ENCODE measurements around the gene RNF126.
"Not testable (repeated sequence)": the region's sequence is repeated elsewhere in the genome, so short reads cannot be mapped to it uniquely, and the experiment has no call there.

Gene RNF126

GRCh38 chr19:685454-685931, 22.5 kb upstream of the RNF126 start:
- DNase-seq, result no peak

GRCh38 chr19:682678-683320, 19.8 kb upstream of the RNF126 start:
- no peak for DNase-seq

GRCh38 chr19:681029-682019, 18.3 kb upstream of the RNF126 start:
- peak; percentile 78 to 91 (median 83) for DNase-seq

- DNase-seq, result peak; percentile 98 to 100 (median 100)
Measured at GRCh38 chr19:680287-681028, 17.4 kb upstream of the RNF126 start.

GRCh38 chr19:679418-680286, 16.6 kb upstream of the RNF126 start:
- DNase-seq, result peak in 2 of 3 experiments; percentile 76 to 81

GRCh38 chr19:678791-679388, 15.9 kb upstream of the RNF126 start:
- no peak for DNase-seq

GRCh38 chr19:677601-678436, 14.8 kb upstream of the RNF126 start:
- DNase-seq, result peak in 2 of 3 experiments; percentile 54 to 70

- DNase-seq, result peak in 1 of 3 experiments; percentile 68
Measured at GRCh38 chr19:677201-677600, 14.2 kb upstream of the RNF126 start.

- no peak for DNase-seq
Measured at GRCh38 chr19:676339-677105, 13.5 kb upstream of the RNF126 start, which contains the start of gene FSTL3. TSS of gene FSTL3 (plus strand) at chr19:676392. CDS start at chr19:676424, 32 bp downstream.

GRCh38 chr19:676007-676338, 13.0 kb upstream of the RNF126 start:
- DNase-seq, result no peak

- no peak for DNase-seq
Measured at GRCh38 chr19:674282-675151, 11.5 kb upstream of the RNF126 start.

- no peak for DNase-seq
Measured at GRCh38 chr19:670609-671075, 7.6 kb upstream of the RNF126 start.

GRCh38 chr19:668675-669434, 5.8 kb upstream of the RNF126 start:
- not testable (repeated sequence) for DNase-seq

GRCh38 chr19:666985-667573, 4.1 kb upstream of the RNF126 start:
- DNase-seq, result not testable (repeated sequence)

- DNase-seq, result peak; percentile 89 to 95 (median 91)
Measured at GRCh38 chr19:664913-665443, 2.0 kb upstream of the RNF126 start.

GRCh38 chr19:663682-664117, 686 bp upstream of the RNF126 start:
- no peak for DNase-seq
